ENCODE results near the gene HVCN1.
A peak's percentile ranks its signal among the peaks of the same experiment; 100 is the strongest.

DNA sequence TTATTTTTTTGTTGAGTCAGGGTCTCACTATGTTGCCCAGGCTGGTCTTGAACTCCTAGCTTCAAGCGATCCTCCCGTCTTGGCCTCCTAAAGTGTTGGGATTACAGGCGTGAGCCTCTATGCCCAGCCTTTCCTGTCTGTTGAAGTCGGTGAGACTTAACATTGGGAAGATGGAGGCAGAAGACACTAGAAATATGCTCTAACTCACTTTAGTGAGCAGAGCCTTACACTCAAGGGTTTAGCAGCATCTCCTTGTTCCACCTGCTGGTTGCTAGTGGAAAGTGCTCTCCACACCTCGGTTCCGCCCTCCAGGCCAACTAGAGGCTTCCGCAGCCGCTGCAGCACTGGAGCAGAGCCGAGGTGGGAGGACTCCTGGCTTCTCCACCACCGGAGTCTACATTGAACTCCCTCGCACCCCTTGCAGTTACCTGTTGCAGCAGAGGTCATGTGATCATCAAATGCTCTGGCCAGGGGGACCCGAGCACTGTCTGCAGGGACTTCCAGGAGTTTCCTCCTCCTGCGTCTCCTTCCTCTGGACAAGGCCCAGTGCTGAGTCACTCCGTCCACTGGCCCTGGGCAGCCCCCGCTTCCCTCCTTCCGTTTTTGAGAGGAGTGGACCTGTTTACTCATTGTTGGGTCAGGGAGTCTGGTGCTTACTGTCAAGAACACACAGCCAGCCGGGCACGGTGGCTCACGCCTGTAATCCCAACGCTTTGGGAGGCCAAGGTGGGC, 9.4 kb upstream of the HVCN1 start:
- TF ChIP-seq, protein P1, sequence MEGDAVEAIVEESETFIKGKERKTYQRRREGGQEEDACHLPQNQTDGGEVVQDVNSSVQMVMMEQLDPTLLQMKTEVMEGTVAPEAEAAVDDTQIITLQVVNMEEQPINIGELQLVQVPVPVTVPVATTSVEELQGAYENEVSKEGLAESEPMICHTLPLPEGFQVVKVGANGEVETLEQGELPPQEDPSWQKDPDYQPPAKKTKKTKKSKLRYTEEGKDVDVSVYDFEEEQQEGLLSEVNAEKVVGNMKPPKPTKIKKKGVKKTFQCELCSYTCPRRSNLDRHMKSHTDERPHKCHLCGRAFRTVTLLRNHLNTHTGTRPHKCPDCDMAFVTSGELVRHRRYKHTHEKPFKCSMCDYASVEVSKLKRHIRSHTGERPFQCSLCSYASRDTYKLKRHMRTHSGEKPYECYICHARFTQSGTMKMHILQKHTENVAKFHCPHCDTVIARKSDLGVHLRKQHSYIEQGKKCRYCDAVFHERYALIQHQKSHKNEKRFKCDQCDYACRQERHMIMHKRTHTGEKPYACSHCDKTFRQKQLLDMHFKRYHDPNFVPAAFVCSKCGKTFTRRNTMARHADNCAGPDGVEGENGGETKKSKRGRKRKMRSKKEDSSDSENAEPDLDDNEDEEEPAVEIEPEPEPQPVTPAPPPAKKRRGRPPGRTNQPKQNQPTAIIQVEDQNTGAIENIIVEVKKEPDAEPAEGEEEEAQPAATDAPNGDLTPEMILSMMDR (IDR thresholded peaks at IDR 0.05; ENCODE audit: insufficient read depth, low read length, poor library complexity, severe bottlenecking), result peak; percentile 81
- TF ChIP-seq EZH2phosphoT487 (conservative IDR thresholded peaks at IDR 0.05; ENCODE audit: low read length), result no peak
